Esophagus squamous epithelium (tissue), 4 donors: ENCODE results near the gene BACE2.

Source experiments
- CTCF ChIP-seq, 6 experiments: fragments of 450-650 bp in 4 of 6; fragments of 200-600 bp in 2 of 6; sonication (generic) in 2 of 6; IDR thresholded peaks; one replicate each; pipeline ENCODE4 v1.5.1; 2016 to 2019; ENCODE audit warnings: antibody characterized with exemption in 6 of 6, mild to moderate bottlenecking in 4 of 6, moderate library complexity in 4 of 6
- POLR2A ChIP-seq, 4 donors: fragments of 450-650 bp; IDR thresholded peaks; one replicate each; pipeline ENCODE4 v1.6.1; 2017; ENCODE audit warnings: antibody characterized with exemption in 4 of 4, mild to moderate bottlenecking in 4 of 4, moderate library complexity in 3 of 4

GRCh38 chr21:41254090-41254700 is 86.2 kb downstream of the BACE2 start:
- TF ChIP-seq CTCF (IDR thresholded peaks at IDR 0.05) (no peak), POLR2A (IDR thresholded peaks at IDR 0.05) (no peak)
